HEK293 (cell line): ENCODE measurements around the gene WFDC1.

Experiments used
- CTCF ChIA-PET: fragments of 350-600 bp; formaldehyde crosslinking; extraction: SDS; loops from one replicate; lab custom pipeline; 2021; ENCODE audit warnings: antibody characterized with exemption; lab: Yijun Ruan, JAX
- POLR2A ChIA-PET: fragments of 300-600 bp; formaldehyde crosslinking; extraction: SDS; loops from one replicate; lab custom pipeline; 2020; ENCODE audit warnings: antibody characterized with exemption, inconsistent platforms; lab: Yijun Ruan, JAX
- H3K27ac ChIP-seq: fragments of 200-500 bp; sonication (Bioruptor generic); 2 replicates; pipeline ENCODE4 v1.5.1; 2014; ENCODE audit warnings: low read depth, low read length, control low read depth, inconsistent platforms; ENCODE audit errors: extremely low read depth
- H3K36me3 ChIP-seq, 2 experiments: fragments of 200-500 bp in 1 of 2; sonication (Bioruptor generic) in 1 of 2; 1 replicate in 1 of 2; 2 replicates in 1 of 2; pipeline ENCODE4 v1.5.1; 2014 to 2017; ENCODE audit warnings: inconsistent platforms in 2 of 2, low read length in 2 of 2; ENCODE audit not compliant: control insufficient read depth in 2 of 2, insufficient read depth in 1 of 2
- H3K4me1 ChIP-seq: fragments of 200-500 bp; sonication (Bioruptor generic); 2 replicates; pipeline ENCODE4 v1.5.1; 2014; ENCODE audit warnings: mild to moderate bottlenecking, low read length, inconsistent platforms; ENCODE audit not compliant: control insufficient read depth, insufficient read depth
- H3K4me3 ChIP-seq: 2 replicates; pipeline ENCODE4 v1.5.1; 2011; ENCODE audit warnings: low read depth, mild to moderate bottlenecking, control low read depth, low read length, moderate library complexity
- H3K9me3 ChIP-seq: fragments of 200-500 bp; sonication (Bioruptor generic); 2 replicates; pipeline ENCODE4 v1.5.1; 2014; ENCODE audit warnings: low read depth, low read length, inconsistent platforms; ENCODE audit not compliant: control insufficient read depth, insufficient read depth
- GLI4 ChIP-seq: fragments of 450-650 bp; formaldehyde crosslinking; IDR thresholded peaks from 2 replicates; pipeline ENCODE4 v1.5.1; 2016; ENCODE audit warnings: missing biosample characterization, missing genetic modification characterization
- OSR2 ChIP-seq: fragments of 450-650 bp; formaldehyde crosslinking; IDR thresholded peaks from 2 replicates; pipeline ENCODE4 v1.5.1; 2016; ENCODE audit warnings: missing biosample characterization, missing genetic modification characterization
- SCRT1 ChIP-seq: fragments of 450-650 bp; formaldehyde crosslinking; IDR thresholded peaks from 2 replicates; pipeline ENCODE4 v1.5.1; 2016; ENCODE audit warnings: missing biosample characterization, missing genetic modification characterization, borderline replicate concordance
- ZBTB1 ChIP-seq: fragments of 450-650 bp; formaldehyde crosslinking; IDR thresholded peaks from 2 replicates; pipeline ENCODE4 v1.5.1; 2016; ENCODE audit warnings: missing biosample characterization, missing genetic modification characterization
- ZBTB8A ChIP-seq: fragments of 450-650 bp; formaldehyde crosslinking; IDR thresholded peaks from 2 replicates; pipeline ENCODE4 v1.5.1; 2016; ENCODE audit warnings: missing biosample characterization, missing genetic modification characterization
- ZFP41 ChIP-seq: fragments of 450-650 bp; formaldehyde crosslinking; IDR thresholded peaks from 2 replicates; pipeline ENCODE4 v1.5.1; 2016; ENCODE audit warnings: missing biosample characterization, missing genetic modification characterization, borderline replicate concordance
- ZIC2 ChIP-seq: fragments of 450-650 bp; formaldehyde crosslinking; IDR thresholded peaks from 2 replicates; pipeline ENCODE4 v1.5.1; 2016; ENCODE audit warnings: missing biosample characterization, missing genetic modification characterization
- ZNF223 ChIP-seq: fragments of 450-650 bp; formaldehyde crosslinking; IDR thresholded peaks from 2 replicates; pipeline ENCODE4 v1.5.1; 2016; ENCODE audit warnings: missing biosample characterization, missing genetic modification characterization
- ZNF473 ChIP-seq: fragments of 450-650 bp; formaldehyde crosslinking; IDR thresholded peaks from 2 replicates; pipeline ENCODE4 v1.5.1; 2017; ENCODE audit warnings: missing biosample characterization, missing genetic modification characterization
- ZNF48 ChIP-seq: fragments of 450-650 bp; formaldehyde crosslinking; IDR thresholded peaks from 2 replicates; pipeline ENCODE4 v1.5.1; 2016; ENCODE audit warnings: missing biosample characterization, missing genetic modification characterization
- ZNF654 ChIP-seq: fragments of 450-650 bp; formaldehyde crosslinking; IDR thresholded peaks from 2 replicates; pipeline ENCODE4 v1.5.1; 2016; ENCODE audit warnings: low read depth, missing biosample characterization, missing genetic modification characterization
- ZSCAN23 ChIP-seq: fragments of 450-650 bp; formaldehyde crosslinking; IDR thresholded peaks from 2 replicates; pipeline ENCODE4 v1.5.1; 2016; ENCODE audit warnings: missing biosample characterization, missing genetic modification characterization
- TF ChIP-seq, protein P1 (sequence below): fragments of 450-650 bp; formaldehyde crosslinking; IDR thresholded peaks from 2 replicates; pipeline ENCODE4 v1.5.1; 2016; ENCODE audit warnings: missing biosample characterization, missing genetic modification characterization
- TF ChIP-seq, protein P2 (sequence below): fragments of 450-650 bp; formaldehyde crosslinking; IDR thresholded peaks from 2 replicates; pipeline ENCODE4 v1.5.1; 2016; ENCODE audit warnings: missing biosample characterization, missing genetic modification characterization
- TF ChIP-seq, protein P3 (sequence below): fragments of 450-650 bp; formaldehyde crosslinking; IDR thresholded peaks from 2 replicates; pipeline ENCODE4 v1.5.1; 2017; ENCODE audit warnings: missing biosample characterization, missing genetic modification characterization
- TF ChIP-seq, protein P4 (sequence below): fragments of 450-650 bp; IDR thresholded peaks from 2 replicates; pipeline ENCODE4 v1.5.1; 2018; ENCODE audit warnings: missing biosample characterization, mild to moderate bottlenecking, missing genetic modification characterization

WFDC1 gene

DNA sequence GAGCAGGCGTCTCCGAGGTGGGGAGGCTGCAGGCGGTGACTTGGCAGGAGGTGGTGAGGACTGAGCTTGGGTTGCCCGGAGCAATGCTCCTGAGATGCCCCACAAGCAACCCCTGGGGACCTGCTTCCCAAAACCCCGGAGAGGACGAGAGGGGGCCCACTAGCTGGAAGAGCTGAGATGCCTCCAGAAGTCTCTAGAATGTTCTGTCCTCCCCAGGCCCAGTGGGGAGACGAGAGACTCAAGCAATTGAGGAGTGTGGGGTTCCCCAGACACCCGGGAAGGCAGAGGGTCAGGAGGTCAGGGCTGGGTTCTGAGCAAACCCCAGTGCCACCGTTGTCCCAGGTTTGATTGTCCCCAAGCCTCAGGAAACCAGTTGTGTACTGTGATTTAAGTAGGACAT lies 52.5 kb downstream of the WFDC1 start:
- Histone ChIP-seq H3K36me3 (no peaks in the 10 kb centered on the region), H3K27ac (no peak overlapping the region), H3K9me3 (no peaks in the 10 kb centered on the region), H3K4me1 (no peaks in the 10 kb centered on the region)
- CTCF ChIA-PET = no interaction called here
- TF ChIP-seq ZNF223 (tag by site-specific recombination) = no peak
- no peak for TF ChIP-seq ZIC2 (tag by site-specific recombination)
- no peak for TF ChIP-seq GLI4
- no peak for TF ChIP-seq ZNF473 (tag by site-specific recombination)
- TF ChIP-seq ZFP41 (tag by site-specific recombination) = no peak
- no peak for TF ChIP-seq ZSCAN23 (tag by site-specific recombination)
- no peak for TF ChIP-seq ZNF654
- TF ChIP-seq ZNF48 (tag by site-specific recombination) = no peak
- TF ChIP-seq SCRT1 (tag by site-specific recombination) = no peak
- TF ChIP-seq, protein P1, sequence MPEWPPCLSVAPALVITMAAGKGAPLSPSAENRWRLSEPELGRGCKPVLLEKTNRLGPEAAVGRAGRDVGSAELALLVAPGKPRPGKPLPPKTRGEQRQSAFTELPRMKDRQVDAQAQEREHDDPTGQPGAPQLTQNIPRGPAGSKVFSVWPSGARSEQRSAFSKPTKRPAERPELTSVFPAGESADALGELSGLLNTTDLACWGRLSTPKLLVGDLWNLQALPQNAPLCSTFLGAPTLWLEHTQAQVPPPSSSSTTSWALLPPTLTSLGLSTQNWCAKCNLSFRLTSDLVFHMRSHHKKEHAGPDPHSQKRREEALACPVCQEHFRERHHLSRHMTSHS (tag by site-specific recombination) = no peak
- TF ChIP-seq, protein P2, sequence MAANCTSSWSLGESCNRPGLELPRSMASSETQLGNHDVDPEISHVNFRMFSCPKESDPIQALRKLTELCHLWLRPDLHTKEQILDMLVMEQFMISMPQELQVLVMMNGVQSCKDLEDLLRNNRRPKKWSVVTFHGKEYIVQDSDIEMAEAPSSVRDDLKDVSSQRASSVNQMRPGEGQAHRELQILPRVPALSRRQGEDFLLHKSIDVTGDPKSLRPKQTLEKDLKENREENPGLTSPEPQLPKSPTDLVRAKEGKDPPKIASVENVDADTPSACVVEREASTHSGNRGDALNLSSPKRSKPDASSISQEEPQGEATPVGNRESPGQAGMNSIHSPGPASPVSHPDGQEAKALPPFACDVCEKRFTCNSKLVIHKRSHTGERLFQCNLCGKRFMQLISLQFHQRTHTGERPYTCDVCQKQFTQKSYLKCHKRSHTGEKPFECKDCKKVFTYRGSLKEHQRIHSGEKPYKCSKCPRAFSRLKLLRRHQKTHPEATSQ = no peak
- TF ChIP-seq, all 188 proteins: peak for 0
- POLR2A ChIA-PET = no interaction called here
- H3K4me3 ChIP-seq = no peak overlapping the region

DNA sequence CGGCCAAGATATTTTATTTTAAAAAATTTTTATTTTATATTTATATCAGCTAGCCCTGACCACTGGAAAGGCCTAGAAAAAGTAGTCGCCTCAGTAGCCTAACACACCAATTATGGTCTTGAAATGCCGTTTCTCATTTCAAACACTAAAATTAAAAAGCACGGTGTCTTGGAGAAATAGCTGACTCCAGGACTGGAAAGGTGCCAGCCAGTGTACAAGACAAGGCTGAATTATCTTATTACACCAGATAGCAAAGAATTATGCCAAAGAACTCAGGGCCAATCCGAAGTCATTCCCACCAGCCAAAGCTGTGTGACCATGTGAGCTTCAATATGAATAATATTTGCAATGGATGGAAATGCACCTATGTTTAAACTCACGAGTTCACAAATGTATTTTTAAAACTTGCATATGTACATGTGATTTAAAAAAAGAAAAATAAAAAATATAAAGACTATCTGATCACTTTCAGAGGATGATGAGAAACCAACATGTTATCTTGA lies 53.8 kb downstream of the WFDC1 start:
- TF ChIP-seq, protein P3, sequence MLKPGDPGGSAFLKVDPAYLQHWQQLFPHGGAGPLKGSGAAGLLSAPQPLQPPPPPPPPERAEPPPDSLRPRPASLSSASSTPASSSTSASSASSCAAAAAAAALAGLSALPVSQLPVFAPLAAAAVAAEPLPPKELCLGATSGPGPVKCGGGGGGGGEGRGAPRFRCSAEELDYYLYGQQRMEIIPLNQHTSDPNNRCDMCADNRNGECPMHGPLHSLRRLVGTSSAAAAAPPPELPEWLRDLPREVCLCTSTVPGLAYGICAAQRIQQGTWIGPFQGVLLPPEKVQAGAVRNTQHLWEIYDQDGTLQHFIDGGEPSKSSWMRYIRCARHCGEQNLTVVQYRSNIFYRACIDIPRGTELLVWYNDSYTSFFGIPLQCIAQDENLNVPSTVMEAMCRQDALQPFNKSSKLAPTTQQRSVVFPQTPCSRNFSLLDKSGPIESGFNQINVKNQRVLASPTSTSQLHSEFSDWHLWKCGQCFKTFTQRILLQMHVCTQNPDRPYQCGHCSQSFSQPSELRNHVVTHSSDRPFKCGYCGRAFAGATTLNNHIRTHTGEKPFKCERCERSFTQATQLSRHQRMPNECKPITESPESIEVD (tag by site-specific recombination) = no peak
- TF ChIP-seq, protein P4, sequence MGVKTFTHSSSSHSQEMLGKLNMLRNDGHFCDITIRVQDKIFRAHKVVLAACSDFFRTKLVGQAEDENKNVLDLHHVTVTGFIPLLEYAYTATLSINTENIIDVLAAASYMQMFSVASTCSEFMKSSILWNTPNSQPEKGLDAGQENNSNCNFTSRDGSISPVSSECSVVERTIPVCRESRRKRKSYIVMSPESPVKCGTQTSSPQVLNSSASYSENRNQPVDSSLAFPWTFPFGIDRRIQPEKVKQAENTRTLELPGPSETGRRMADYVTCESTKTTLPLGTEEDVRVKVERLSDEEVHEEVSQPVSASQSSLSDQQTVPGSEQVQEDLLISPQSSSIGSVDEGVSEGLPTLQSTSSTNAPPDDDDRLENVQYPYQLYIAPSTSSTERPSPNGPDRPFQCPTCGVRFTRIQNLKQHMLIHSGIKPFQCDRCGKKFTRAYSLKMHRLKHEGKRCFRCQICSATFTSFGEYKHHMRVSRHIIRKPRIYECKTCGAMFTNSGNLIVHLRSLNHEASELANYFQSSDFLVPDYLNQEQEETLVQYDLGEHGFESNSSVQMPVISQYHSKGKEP (tag by site-specific recombination) = no peak
- TF ChIP-seq ZBTB1 (tag by site-specific recombination) (no peak), OSR2 (tag by site-specific recombination) (no peak), ZBTB8A (tag by site-specific recombination) (no peak)
- CTCF ChIA-PET = no interaction called here
- Histone ChIP-seq H3K9me3 (no peaks in the 10 kb centered on the region), H3K36me3 (no peaks in the 10 kb centered on the region), H3K4me1 (no peaks in the 10 kb centered on the region), H3K4me3 (no peak overlapping the region), H3K27ac (no peak overlapping the region)
- POLR2A ChIA-PET = no interaction called here
